Activated CD4-positive, CD25-positive, alpha-beta regulatory T cell treated with anti-CD3 and anti-CD28 coated beads, Interleukin-2, amount 50 U/mL, for 24 hours (primary cell): ENCODE measurements around the gene HEXIM1.
"Not testable (repeated sequence)": the region's sequence is repeated elsewhere in the genome, so short reads cannot be mapped to it uniquely, and the experiment has no call there.

Experiments
- ATAC-seq, 2 donors: fragments of 150-1000 bp; cut with Tn5 transposase; one replicate each; pipeline ENCODE4 v1.10.0; 2021; ENCODE audit warnings: mild to moderate bottlenecking in 1 of 2, moderate library complexity in 1 of 2

The HEXIM1 gene

DNA sequence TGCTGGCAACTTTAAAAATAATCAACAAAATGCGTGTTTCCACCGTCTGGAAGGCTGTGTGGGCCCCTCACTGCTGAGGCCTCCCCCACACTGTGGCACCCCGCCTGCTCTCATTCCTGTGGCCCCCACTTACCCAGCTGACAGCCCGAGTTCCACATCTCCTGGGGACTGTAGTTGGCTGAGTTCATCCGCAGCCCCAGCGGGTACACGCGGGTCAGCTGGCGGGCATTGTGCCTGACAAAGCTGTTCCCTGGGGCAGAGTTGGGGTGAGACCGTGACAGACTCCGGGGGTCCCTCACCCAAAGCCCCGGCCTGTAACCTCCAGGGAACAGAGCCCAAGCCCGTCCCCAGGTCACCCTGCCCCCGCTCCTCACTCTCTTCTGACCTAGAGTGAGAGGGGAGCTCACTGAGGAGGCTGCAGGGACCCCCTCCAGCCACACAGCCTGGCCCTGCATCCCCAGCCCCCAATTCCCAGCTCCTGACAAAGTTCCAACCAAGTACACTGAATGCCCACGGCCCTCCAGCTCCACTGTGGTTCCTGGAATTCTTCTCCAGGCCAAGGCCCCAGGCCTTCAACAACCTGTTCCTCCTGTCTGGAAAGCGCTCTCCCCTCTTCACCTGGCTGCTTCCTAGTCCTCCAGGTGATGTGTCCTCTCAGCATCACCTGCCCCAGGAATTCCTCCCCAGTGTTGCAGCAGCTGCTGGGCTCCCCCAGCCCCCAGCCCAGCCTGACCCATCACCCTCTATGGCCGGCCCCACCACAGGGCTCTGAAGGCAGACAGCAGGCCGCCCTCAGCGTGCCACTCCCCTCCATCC lies 34.0 kb upstream of the HEXIM1 start:
- ATAC-seq = no peak

DNA sequence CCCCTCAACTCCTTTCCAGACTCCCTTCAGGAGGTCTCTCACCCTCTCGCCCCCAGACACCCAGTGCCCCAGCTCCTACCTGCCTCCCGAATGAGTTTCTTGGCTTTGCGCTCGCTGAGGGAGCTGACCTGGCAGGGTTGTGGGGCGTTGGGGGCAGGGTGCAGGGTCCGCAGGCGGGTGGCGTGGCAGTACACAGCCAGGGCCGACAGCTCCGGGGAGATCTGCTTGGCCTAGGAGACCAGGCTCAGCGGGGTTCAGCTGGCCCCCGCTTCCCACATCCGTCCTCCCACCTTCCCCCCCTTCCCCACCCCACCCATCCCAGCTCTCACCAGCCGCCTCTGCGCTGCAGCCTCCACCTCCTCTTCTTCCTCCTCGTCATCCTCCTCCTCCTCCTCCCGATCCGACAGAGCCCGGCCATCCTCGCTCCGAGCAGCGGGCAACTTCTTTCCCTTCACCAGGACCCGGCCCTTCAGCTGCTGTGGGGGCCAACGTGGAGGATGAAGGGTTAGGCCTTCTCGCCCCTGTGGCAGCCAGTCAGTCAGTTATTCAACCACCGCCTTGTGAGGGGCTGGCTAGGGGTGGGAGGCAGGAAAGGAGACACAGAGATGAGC lies 33.2 kb upstream of the HEXIM1 start:
- no peak for ATAC-seq

DNA sequence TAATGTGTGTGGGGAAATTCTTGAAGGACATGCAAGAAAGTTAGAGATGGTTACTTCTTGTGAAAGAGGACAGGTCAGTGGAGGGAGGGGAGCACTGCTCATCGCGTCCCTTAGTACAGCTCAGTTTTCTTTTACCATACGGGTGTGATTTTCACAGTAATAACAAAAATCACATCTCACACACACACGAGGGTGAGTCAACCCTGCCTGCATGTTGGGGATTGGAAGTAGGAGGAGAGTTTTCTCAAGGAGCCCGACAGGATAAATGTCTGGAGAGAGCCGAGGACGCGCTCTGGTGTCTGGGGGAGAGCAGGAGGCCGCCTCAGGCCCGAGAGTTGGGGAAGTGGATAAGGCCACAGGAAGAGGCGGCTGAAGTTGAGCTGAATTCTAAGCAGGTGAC lies 32.4 kb upstream of the HEXIM1 start:
- no peak for ATAC-seq

DNA sequence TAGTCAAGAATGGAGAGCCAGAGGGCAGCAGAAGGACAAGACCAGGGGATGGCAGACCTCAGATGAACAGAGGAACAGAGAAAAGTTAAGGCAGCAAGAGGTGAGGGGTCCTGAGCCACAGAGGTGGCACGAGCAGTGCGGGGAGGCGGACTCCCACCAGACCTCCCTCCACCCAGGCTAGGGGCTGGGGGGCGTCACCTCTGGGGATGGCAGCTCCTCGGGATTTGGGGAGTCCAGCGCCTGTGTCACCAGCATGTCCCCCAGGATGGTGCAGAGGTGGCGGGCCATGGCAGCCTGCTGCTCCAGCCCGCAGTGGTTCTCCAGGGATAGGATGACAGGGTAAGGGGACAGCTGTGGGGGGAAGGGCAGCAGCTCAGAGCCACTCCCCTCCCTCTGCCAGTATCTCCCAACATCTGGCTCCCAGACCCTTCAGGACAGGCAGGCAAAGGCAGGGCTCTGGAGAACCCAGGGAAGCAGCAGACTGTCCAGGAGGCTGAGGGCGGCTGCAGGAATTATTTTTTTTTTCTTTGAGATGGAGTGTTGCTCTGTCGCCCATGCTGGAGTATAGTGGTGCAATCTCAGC lies 31.8 kb upstream of the HEXIM1 start:
- no peak for ATAC-seq

DNA sequence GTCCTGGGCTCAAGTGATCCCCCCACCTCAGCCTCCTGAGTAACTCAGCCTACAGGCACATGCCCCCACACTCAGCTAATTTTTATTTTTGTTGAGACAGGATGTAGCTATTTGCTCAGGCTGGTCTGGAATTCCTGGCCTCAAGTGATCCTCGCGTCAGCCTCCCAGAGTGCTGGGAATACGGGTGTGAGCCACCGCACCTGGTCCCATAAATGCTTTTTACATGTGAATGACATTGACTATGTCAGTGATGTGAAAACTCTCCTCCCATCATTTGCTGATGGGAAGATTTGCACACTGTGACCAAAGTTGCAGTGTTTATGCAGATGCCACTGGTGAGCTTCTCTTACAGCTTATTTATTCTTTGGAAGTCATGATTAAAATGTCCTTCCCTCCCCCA lies 30.9 kb upstream of the HEXIM1 start:
- ATAC-seq = no peak

DNA sequence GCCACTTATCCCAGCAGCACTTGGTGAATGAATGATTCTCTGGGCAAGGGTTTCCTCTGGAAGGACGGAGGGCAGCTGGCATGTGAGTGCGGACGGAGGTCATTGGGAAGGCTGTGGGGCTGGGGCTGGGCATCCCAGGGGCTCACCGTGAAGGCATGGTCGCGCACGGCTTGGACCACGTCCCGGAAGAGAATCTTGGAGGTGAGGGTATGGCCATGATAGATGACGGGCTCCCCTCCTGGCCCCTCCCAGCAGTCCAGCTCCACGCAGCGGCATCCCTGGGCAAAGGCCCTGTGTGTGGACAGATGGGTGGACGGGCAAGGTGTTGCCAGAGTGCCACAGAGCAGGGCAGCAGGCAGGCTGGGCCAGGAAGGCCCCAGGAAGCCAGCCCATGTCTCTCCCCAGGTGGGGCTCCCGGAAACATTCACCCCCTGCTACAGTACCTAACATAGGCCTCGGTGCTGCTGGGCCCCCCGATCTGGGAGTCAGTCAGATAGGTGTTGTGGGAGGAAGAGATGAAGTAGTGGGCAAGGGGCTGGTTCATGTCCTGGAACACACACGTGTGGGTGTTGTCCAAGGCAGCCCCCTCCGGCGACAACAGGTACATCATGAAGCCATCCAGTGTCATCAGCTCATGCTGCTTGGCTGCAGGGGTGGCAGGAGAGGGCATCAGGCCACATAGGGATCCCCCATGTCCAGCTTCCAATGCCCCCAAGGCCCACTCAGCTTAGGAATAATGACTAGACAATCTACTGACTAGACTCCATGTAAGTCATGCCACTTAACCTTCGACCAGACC lies 30.2 kb upstream of the HEXIM1 start:
- ATAC-seq = no peak

DNA sequence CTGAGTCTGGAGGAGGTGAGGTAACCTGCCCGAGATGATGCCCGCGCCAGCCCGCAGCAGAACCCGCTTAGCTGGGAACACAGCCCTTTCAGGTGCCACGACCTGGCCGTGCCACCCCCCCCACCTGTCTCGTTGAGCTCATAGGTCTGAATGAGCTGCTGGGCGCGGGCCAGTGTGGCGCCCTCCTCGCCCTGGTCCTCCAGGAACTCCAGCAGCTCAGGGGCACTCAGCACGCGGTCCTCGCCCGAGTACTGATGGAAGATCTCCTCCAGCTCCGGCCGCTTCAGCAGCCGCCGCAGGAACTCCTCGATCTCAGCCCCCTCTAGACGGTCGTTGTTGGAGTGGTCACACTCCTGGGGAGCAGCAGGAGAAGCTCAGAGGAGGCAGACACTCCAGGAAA lies 29.6 kb upstream of the HEXIM1 start:
- ATAC-seq = no peak

DNA sequence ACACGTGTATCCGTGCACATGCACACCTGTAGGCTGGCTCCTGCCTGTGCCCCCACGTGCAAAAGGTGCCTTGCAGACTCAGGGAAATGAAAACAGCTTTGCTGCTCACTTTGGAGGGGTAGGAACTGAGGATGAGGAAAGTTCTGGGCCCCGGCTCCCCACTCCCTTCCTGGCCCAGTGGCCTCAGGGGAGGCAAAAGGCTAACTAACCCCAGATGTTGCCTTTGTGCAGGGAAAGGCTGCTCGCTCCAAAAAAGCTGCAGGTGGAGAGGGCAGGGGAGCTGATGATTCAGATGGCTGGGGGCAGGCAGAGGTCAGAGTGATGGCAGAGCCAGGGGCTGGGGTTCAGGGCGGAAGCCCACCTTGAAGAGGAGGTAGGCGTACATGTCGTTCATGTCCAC lies 28.3 kb upstream of the HEXIM1 start:
- ATAC-seq = no peak

DNA sequence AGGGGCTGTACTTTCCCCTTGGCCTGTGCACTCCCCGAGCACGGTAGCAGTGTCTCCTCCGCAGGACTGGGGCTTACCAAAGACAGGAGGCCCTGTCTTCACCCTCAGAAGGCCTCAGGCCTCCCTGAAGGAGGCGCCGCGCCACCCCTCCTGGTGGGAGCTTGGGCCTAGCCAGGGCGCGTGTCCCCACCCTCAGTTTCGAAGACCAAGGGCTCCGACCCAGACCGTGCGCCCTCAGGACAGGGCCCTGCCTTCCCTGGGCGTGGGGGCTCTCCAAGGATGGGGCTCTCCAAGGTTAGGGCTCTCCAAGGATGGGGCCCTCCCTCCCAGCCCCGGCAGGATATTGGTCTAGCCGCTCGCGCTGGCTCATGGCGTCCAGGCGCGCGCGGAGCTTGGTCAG lies 27.7 kb upstream of the HEXIM1 start:
- ATAC-seq = no peak

DNA sequence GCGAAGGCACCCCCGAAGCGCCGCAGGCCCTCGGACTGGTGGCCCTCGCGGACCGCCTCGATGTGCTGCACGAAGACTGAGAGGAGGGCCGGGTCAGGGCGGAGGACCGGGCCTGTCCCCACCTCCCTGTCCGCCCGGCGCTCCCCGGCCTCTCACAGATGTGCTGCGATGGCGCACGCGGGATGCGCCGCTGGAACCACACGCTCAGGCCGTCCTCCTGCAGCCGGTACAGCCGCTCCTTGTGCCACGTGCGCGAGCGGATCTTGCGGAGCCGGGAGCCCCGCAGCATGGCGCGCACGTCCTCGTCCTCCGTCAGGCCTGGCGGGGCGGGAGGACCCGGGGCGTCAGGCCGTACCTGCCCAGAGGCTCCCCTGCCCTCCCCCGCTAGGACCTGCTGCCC lies 27.2 kb upstream of the HEXIM1 start:
- no peak for ATAC-seq

DNA sequence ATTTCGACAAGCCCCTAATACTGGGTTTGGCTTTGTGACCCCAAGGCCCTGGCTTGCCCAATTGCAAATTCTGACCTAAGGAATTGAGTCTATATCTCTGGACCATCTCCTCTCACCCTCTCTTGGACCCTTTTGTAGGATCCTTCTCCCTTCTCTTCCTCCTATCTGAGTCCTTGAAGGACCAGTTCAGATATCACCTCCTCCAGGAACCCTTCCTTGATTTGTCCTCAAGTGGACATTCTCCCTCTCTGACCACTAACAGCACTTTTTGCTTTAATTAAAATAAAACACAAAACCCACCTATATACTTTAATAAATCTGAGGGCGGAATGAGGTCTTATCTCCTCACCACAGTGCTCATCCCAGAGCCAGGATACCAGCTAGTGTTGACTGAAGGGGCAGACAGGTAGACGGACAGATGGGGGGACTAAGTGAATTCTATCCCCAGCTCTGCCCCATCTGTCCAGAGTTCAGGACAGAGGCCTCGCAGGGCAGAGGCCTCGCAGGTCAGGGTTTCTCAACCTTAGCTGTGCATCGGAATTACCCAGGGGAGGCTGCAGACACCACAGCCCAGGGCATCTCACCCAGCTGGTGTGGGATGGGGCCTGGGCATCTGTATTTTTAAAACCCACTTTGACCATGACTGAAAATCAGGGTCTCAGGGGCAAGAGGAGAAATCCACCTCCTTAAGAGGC lies 25.1 kb upstream of the HEXIM1 start:
- no peak for ATAC-seq

DNA sequence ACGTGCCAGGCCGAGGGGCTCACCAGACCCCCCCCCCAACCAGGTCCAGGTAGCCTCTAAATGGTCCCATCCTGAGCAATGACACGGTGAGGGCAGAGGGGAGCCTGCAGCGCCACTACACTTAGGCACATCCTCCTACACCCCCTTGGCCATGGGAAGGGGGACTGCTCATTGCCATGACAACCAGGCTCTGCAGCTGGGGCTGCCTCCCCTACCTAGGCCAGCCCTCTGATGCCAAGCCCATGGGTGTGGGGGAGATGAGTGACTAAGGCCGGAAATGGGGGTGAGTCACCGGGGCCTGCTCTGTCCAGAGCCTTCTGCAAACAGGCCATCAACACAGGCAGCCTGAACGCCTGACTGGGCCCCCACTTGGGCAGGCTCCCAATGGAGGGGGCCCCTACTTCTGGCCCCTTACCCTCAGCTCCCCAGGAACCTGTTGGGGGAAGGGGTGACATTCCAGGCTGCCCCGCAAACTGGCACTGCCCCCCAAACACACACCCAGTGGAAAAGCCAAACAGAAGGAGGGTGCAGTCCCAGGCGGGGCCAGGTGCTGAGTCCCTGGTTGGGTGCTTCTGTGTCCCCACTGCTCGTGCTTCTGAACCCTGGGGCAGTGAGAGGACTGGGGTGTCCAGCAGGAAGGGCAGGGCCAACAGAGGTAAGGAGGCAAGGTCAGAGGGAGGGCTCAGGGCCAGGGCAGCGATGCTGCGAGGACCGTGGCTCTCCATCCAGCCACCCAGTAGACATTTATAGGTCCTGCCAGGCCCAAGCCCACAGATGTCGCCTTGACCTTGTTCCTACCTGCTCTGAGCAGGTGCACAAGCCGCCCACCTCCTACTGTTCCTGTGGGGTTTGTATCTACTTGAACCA lies 24.1 kb upstream of the HEXIM1 start:
- peak; percentile 74 to 80 for ATAC-seq

DNA sequence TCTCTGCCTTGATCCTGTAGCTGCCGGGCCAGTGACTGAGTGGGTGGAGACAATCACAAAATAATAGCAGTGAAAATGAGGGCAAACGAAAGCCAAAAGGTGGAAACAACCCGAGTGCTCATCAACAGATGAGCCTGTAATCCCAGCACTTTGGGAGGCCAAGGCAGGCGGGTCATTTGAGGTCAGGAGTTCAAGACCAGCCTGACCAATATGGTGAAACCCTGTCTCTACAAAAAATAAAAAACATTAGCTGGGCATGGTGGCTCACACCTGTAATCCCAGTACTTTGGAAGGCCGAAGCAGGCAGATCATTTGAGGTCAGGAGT lies 23.5 kb upstream of the HEXIM1 start:
- not testable (repeated sequence) for ATAC-seq

DNA sequence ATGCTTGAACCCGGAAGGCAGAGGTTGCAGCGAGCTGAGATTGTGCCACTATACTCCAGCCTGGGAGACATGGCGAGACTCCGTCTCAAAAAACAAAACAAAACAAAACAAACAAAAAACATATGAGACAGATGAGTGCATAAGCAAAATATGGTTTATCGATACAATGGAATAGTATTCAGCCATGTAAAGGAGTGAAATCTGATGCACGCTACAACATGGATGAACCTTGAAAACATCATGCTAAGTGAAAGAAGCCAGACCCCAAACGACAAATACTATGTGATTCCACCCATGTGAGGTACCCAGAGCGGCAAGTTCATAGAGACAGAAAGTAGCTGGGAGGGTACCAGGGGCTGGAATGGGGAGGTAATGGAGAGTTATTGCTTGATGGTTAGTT lies 22.8 kb upstream of the HEXIM1 start:
- ATAC-seq = no peak

DNA sequence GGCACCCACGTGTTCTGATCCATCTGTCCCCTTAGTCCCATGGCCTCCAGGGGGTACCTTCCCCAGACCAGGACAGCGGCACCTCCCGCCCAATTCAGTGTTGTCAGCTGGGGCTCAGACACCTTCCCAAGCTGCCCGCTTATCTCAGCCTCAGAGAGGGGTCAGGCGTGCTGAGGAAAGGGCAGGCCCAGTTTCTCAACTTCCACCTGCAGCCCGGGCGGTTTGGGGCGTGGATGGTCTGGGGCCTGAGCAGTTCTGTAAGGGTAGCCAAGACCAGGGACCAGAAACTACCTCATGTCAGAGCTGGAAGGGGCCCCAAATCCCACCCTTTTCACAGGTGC lies 21.1 kb upstream of the HEXIM1 start:
- ATAC-seq = no peak

DNA sequence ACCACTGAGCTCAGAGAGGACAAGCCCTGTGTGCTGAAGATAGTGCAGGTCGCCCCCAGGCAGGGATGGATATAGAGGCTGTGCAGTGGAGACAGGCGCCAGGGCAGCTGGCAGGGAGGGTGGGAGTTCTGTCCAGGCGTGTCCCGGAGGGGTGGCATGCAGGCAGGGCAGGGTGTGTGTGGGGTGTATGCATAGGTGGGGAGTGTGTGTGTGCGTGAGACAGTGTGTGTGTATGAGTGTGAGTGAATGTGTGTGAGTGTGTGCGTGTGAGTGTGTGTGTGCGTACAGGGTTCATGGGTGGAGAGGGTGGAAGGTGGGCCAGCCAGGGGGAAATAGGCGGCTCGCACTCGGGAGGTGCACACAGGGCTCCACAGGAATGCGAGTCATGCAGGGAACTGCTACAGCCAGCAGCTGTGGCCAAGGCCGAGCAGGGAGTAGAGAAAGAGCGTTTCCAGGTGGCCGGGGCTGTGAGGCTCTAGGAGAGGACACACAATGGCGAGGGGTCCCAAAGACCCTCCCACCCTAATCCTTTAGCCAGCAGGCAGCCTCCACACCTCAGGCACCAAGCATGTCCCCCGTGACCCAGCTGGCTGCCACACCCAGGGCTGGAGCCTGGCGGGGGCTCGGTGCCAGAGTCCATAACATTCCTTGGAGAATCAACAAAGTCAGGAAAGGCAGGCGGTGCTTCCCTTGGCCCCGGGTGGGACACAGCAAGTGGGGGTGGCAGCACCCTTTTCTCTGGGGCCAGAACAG lies 20.6 kb upstream of the HEXIM1 start:
- ATAC-seq = no peak

DNA sequence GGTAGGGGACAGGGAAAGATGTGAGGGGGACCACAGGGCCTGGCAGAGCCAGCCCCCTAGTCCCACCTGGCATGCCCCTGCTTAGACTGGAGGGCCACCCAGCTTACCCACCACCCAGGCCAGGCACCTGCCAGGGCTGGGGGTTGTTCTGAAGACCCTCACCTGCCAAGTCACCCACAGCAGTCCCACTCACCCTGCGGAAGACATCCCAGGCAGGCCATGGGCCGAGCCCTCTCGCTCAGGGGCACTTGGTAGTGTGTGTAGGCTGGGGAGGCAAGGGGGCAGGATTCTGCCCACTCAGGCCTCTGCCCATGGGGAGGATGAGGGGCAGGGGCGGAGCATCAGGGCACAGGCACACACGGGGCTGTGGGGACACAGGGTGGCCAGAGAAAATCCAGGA lies 19.9 kb upstream of the HEXIM1 start:
- no peak for ATAC-seq

DNA sequence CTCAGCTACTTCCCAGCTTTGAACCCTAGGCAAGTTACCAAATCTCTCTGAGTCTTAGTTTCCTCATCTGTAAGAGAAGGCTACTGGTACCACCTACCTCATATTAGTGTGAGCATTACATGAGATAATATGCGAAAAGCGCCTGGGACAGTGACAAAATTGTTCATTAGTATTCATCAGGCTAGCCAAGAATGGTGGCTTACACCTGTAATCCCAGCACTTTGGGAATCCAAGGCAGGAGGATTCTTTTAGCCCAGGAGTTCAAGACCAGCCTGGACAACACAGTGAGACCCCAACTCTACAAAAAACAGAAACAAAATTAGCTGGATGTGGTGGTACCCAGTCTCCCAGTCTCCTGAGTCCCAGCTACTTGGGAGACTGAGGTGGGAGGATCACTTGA lies 19.3 kb upstream of the HEXIM1 start:
- ATAC-seq = no peak

DNA sequence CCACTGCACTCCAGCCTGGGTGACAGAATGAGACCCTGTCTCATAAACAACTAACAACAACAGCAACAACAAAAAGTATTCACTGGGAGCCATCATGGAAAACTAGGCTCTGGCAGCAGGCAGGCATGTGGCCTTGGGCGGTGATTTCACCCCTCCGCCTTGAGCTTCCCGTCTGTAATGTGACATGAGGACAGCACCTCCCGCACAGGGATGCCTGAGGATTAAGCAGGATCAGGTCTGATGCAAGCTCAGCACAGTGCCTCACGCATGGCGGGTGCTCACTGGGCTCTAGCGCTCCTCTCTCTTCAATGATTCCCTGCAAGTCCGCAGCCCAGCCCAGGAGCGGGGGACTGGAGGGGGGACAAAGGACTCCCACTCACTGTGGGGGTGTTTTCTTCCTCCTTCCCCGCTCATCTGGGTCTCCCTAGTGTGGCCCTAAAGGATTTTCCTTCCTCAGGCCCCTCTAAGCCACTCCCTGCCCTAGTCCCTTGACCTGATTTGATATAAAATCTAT lies 18.8 kb upstream of the HEXIM1 start:
- ATAC-seq = no peak

DNA sequence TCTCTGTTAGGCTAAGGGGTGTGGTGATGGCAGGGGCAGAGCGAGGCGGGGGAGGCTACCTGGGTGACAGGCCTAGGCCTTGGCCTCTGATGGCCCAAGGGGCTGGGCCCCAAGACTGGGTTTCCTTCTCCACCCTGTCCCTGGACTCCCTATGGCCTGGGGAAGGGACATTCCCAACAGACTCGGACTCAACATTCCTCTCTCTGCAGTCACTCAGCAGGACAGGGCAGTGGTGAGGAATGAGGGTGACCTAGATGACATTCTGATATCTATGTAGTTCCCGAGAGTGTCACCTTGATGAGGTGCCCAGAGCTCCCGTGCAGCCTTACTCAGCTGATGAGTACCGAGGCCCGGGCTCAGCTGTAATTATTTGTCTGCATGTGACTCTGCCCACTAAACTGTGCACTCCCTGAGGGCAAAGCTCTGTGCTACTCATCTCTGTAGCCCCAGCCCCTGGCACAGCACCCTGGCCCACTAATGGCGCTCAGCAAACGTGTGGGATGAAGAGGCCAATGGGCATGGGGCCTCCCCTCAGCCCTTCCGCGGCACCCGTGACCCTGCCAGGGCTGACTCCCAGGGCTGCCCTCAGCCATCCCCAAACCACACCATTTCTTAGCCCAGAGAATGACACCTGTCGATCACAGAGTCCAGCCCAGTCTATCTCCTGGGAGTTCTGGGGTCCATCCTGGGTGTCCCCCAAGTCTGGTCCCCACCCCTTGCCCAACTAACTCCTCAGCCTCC lies 18.2 kb upstream of the HEXIM1 start:
- ATAC-seq = no peak
